HEK293 (cell line): ENCODE data around the gene SERPINC1.
A peak's percentile ranks its signal among the peaks of the same experiment; 100 is the strongest.

Experiments used
- CTCF ChIA-PET: fragments of 350-600 bp; formaldehyde crosslinking; extraction: SDS; loops from one replicate; lab custom pipeline; 2021; ENCODE audit warnings: antibody characterized with exemption; lab: Yijun Ruan, JAX
- POLR2A ChIA-PET: fragments of 300-600 bp; formaldehyde crosslinking; extraction: SDS; loops from one replicate; lab custom pipeline; 2020; ENCODE audit warnings: antibody characterized with exemption, inconsistent platforms; lab: Yijun Ruan, JAX
- H3K27ac ChIP-seq: fragments of 200-500 bp; sonication (Bioruptor generic); 2 replicates; pipeline ENCODE4 v1.5.1; 2014; ENCODE audit warnings: low read depth, low read length, control low read depth, inconsistent platforms; ENCODE audit errors: extremely low read depth
- H3K36me3 ChIP-seq, 2 experiments: fragments of 200-500 bp in 1 of 2; sonication (Bioruptor generic) in 1 of 2; 1 replicate in 1 of 2; 2 replicates in 1 of 2; pipeline ENCODE4 v1.5.1; 2014 to 2017; ENCODE audit warnings: inconsistent platforms in 2 of 2, low read length in 2 of 2; ENCODE audit not compliant: control insufficient read depth in 2 of 2, insufficient read depth in 1 of 2
- H3K4me1 ChIP-seq: fragments of 200-500 bp; sonication (Bioruptor generic); 2 replicates; pipeline ENCODE4 v1.5.1; 2014; ENCODE audit warnings: mild to moderate bottlenecking, low read length, inconsistent platforms; ENCODE audit not compliant: control insufficient read depth, insufficient read depth
- H3K4me3 ChIP-seq: 2 replicates; pipeline ENCODE4 v1.5.1; 2011; ENCODE audit warnings: low read depth, mild to moderate bottlenecking, control low read depth, low read length, moderate library complexity
- H3K9me3 ChIP-seq: fragments of 200-500 bp; sonication (Bioruptor generic); 2 replicates; pipeline ENCODE4 v1.5.1; 2014; ENCODE audit warnings: low read depth, low read length, inconsistent platforms; ENCODE audit not compliant: control insufficient read depth, insufficient read depth
- ATF2 ChIP-seq: fragments of 450-650 bp; formaldehyde crosslinking; IDR thresholded peaks from 2 replicates; pipeline ENCODE4 v1.5.1; 2016; ENCODE audit warnings: missing biosample characterization, missing genetic modification characterization, low read depth
- CTCF ChIP-seq: fragments of 450-650 bp; formaldehyde crosslinking; IDR thresholded peaks from 2 replicates; pipeline ENCODE4 v1.5.1; 2016; ENCODE audit warnings: missing biosample characterization, missing genetic modification characterization
- PRDM1 ChIP-seq: fragments of 450-650 bp; formaldehyde crosslinking; IDR thresholded peaks from 2 replicates; pipeline ENCODE4; 2016; ENCODE audit warnings: missing biosample characterization, missing genetic modification characterization
- PRDM2 ChIP-seq: fragments of 450-650 bp; formaldehyde crosslinking; IDR thresholded peaks from 2 replicates; pipeline ENCODE4 v1.5.1; 2016; ENCODE audit warnings: missing biosample characterization, missing genetic modification characterization, borderline replicate concordance
- ZFP37 ChIP-seq: fragments of 450-650 bp; formaldehyde crosslinking; IDR thresholded peaks from 2 replicates; pipeline ENCODE4 v1.5.1; 2016; ENCODE audit warnings: missing biosample characterization, missing genetic modification characterization
- ZFP41 ChIP-seq: fragments of 450-650 bp; formaldehyde crosslinking; IDR thresholded peaks from 2 replicates; pipeline ENCODE4 v1.5.1; 2016; ENCODE audit warnings: missing biosample characterization, missing genetic modification characterization, borderline replicate concordance
- ZNF121 ChIP-seq: fragments of 450-650 bp; formaldehyde crosslinking; IDR thresholded peaks from 2 replicates; pipeline ENCODE4 v1.5.1; 2016; ENCODE audit warnings: missing biosample characterization, missing genetic modification characterization
- ZNF140 ChIP-seq: fragments of 450-650 bp; formaldehyde crosslinking; IDR thresholded peaks from 2 replicates; pipeline ENCODE4 v1.5.1; 2016; ENCODE audit warnings: missing biosample characterization, missing genetic modification characterization
- ZNF449 ChIP-seq: fragments of 450-650 bp; formaldehyde crosslinking; IDR thresholded peaks from 2 replicates; pipeline ENCODE4 v1.5.1; 2017; ENCODE audit warnings: missing biosample characterization, mild to moderate bottlenecking, missing genetic modification characterization, moderate library complexity
- ZNF488 ChIP-seq: fragments of 450-650 bp; formaldehyde crosslinking; IDR thresholded peaks from 2 replicates; pipeline ENCODE4 v1.5.1; 2016; ENCODE audit warnings: missing biosample characterization, missing genetic modification characterization
- ZNF514 ChIP-seq: fragments of 450-650 bp; formaldehyde crosslinking; IDR thresholded peaks from 2 replicates; pipeline ENCODE4 v1.5.1; 2016; ENCODE audit warnings: missing biosample characterization, missing genetic modification characterization

Gene SERPINC1

GRCh38 chr1:173867141-173867752, 49.9 kb downstream of the SERPINC1 start:
- H3K4me1 ChIP-seq = no peaks in the 10 kb centered on the region; the same call in 1 of the 2 replicates
- TF ChIP-seq ZNF121 (tag by site-specific recombination) (0 out of 2 replicates have a peak, but pooled peaks have one; percentile 15), PRDM2 (tag by site-specific recombination) (peak; percentile 65; the same call in 1 of the 2 replicates), ZNF140 (tag by site-specific recombination) (no peak), ZNF449 (tag by site-specific recombination) (no peak), PRDM1 (tag by site-specific recombination) (no peak), ZFP37 (peak; percentile 88; the same call in 1 of the 2 replicates)
- H3K9me3 ChIP-seq = no peaks in the 10 kb centered on the region
- ChIA-PET POLR2A (interaction anchor here (1.2 to 2.2 kb wide), 8 partner anchors 9 to 360 kb away, joined by 3 to 28 read pairs (median 6); partner anchors contain the start of genes CENPL, DARS2 and KLHL20), CTCF (no interaction called here)
- H3K27ac ChIP-seq = peak overlapping the region; percentile 86
- H3K4me3 ChIP-seq = peak overlapping the region; percentile 90
- H3K36me3 ChIP-seq = peaks cover 18 to 70% of the 10 kb centered on the region in 2 experiments

- Histone ChIP-seq H3K4me3 (peak overlapping the region; percentile 90), H3K9me3 (no peaks in the 10 kb centered on the region), H3K36me3 (peaks cover 18 to 76% of the 10 kb centered on the region in 2 experiments), H3K27ac (peak overlapping the region; percentile 86), H3K4me1 (no peaks in the 10 kb centered on the region; the same call in 1 of the 2 replicates)
- ChIA-PET POLR2A (interaction anchor here (1.5 kb wide), 1 partner anchor 42 kb away, joined by 7 read pairs; the partner anchor contains the start of genes CENPL and DARS2), CTCF (no interaction called here)
- TF ChIP-seq ZFP41 (tag by site-specific recombination) (no peak), ZNF514 (tag by site-specific recombination) (no peak), CTCF (tag by site-specific recombination) (no peak), ATF2 (tag by site-specific recombination) (no peak), ZNF488 (no peak)
Observed at GRCh38 chr1:173866413-173867115, 50.6 kb downstream of the SERPINC1 start.
